ENCODE data around the gene EDEM1.

The EDEM1 gene

GRCh38 chr3:5198986-5199731 lies 11.7 kb downstream of the EDEM1 start:
- DNase-seq (ENCODE audit: low spot score): no peak

- no peak for DNase-seq (ENCODE audit: low spot score)
These were observed 14.0 kb downstream of the EDEM1 start for GRCh38 chr3:5201536-5201935.

- no peak for DNase-seq (ENCODE audit: low spot score)
These were observed 14.7 kb downstream of the EDEM1 start for GRCh38 chr3:5202222-5202621.

GRCh38 chr3:5205165-5205941 lies 17.8 kb downstream of the EDEM1 start:
- DNase-seq (ENCODE audit: low spot score): no peak

- DNase-seq (ENCODE audit: low spot score): no peak
These were observed 23.4 kb downstream of the EDEM1 start for GRCh38 chr3:5210926-5211325.

- DNase-seq (ENCODE audit: low spot score): no peak
These were observed 25.4 kb downstream of the EDEM1 start for GRCh38 chr3:5212628-5213573.

- DNase-seq (ENCODE audit: low spot score): no peak
These were observed 26.1 kb downstream of the EDEM1 start for GRCh38 chr3:5213574-5213966.

- DNase-seq (ENCODE audit: low spot score): no peak
These were observed 26.8 kb downstream of the EDEM1 start for GRCh38 chr3:5214352-5214751.

GRCh38 chr3:5217824-5218595 lies 30.5 kb downstream of the EDEM1 start:
- DNase-seq (ENCODE audit: low spot score): no peak

GRCh38 chr3:5218815-5219214 lies 31.3 kb downstream of the EDEM1 start:
- no peak for DNase-seq (ENCODE audit: low spot score)

- no peak for DNase-seq (ENCODE audit: low spot score)
These were observed 31.7 kb downstream of the EDEM1 start for GRCh38 chr3:5219216-5219615.

- no peak for DNase-seq (ENCODE audit: low spot score)
These were observed 32.7 kb downstream of the EDEM1 start for GRCh38 chr3:5220193-5220592.

- DNase-seq (ENCODE audit: low spot score): no peak
These were observed 33.3 kb downstream of the EDEM1 start for GRCh38 chr3:5220667-5221431.

GRCh38 chr3:5221701-5222100 lies 34.2 kb downstream of the EDEM1 start:
- DNase-seq (ENCODE audit: low spot score): no peak

- DNase-seq (ENCODE audit: low spot score): no peak
These were observed 34.9 kb downstream of the EDEM1 start for GRCh38 chr3:5222283-5223005.

GRCh38 chr3:5226783-5227182 lies 39.3 kb downstream of the EDEM1 start:
- peak; percentile 30 for DNase-seq (ENCODE audit: low spot score)

GRCh38 chr3:5227812-5228211 lies 40.3 kb downstream of the EDEM1 start:
- no peak for DNase-seq (ENCODE audit: low spot score)

GRCh38 chr3:5229414-5229813 lies 41.9 kb downstream of the EDEM1 start:
- no peak for DNase-seq (ENCODE audit: low spot score)

- DNase-seq (ENCODE audit: low spot score): no peak
These were observed 43.6 kb downstream of the EDEM1 start for GRCh38 chr3:5231074-5231473.

- DNase-seq (ENCODE audit: low spot score): no peak
These were observed 44.0 kb downstream of the EDEM1 start for GRCh38 chr3:5231487-5231886.

All from SW480 (cell line).